IPS DF 4.7 (cell line): Measurements from ENCODE around the gene ATG13.

ENCODE experiments used
- DNase-seq: peaks from one replicate; pipeline ENCODE4 v3.0.0-alpha.2; 2013; ENCODE audit warnings: low spot score; ENCODE audit errors: extremely low read depth

The ATG13 gene

GRCh38 chr11:46674463-46675287 is 57.3 kb downstream of the ATG13 start:
- peak; percentile 16 for DNase-seq

GRCh38 chr11:46675288-46675851 is 58.0 kb downstream of the ATG13 start:
- no peak for DNase-seq

GRCh38 chr11:46675949-46676348 is 58.6 kb downstream of the ATG13 start:
- DNase-seq = no peak

- DNase-seq = no peak
These were observed 59.2 kb downstream of the ATG13 start for GRCh38 chr11:46676436-46677158.

GRCh38 chr11:46677169-46677568 is 59.8 kb downstream of the ATG13 start:
- no peak for DNase-seq

GRCh38 chr11:46677991-46678740 is 60.8 kb downstream of the ATG13 start:
- DNase-seq = no peak

GRCh38 chr11:46678741-46679130 is 61.4 kb downstream of the ATG13 start:
- no peak for DNase-seq

- no peak for DNase-seq
These were observed 62.1 kb downstream of the ATG13 start for GRCh38 chr11:46679241-46680163.

GRCh38 chr11:46680164-46680760 is 62.9 kb downstream of the ATG13 start:
- DNase-seq = no peak

GRCh38 chr11:46680815-46681214 is 63.5 kb downstream of the ATG13 start:
- DNase-seq = no peak

- no peak for DNase-seq
These were observed 64.5 kb downstream of the ATG13 start for GRCh38 chr11:46681814-46682213.

- DNase-seq = no peak
These were observed 65.7 kb downstream of the ATG13 start for GRCh38 chr11:46682773-46683752.

GRCh38 chr11:46684367-46684766 is 67.0 kb downstream of the ATG13 start:
- DNase-seq = no peak

GRCh38 chr11:46686886-46687795 is 69.8 kb downstream of the ATG13 start:
- DNase-seq = no peak

GRCh38 chr11:46690702-46691101 is 73.3 kb downstream of the ATG13 start:
- no peak for DNase-seq

- DNase-seq = no peak
These were observed 75.1 kb downstream of the ATG13 start for GRCh38 chr11:46692450-46692849.

- no peak for DNase-seq
These were observed 76.3 kb downstream of the ATG13 start for GRCh38 chr11:46693597-46694012.

- no peak for DNase-seq
These were observed 76.7 kb downstream of the ATG13 start for GRCh38 chr11:46694072-46694471.
